NOMO-1 (cell line): ENCODE measurements around the gene PM20D1.

ENCODE experiments used
- DNase-seq, 2 experiments: peaks; one replicate each; lab custom pipeline; 2025; ENCODE audit not compliant: unreplicated experiment in 2 of 2; lab: John Stamatoyannopoulos, UW

Gene PM20D1

DNA sequence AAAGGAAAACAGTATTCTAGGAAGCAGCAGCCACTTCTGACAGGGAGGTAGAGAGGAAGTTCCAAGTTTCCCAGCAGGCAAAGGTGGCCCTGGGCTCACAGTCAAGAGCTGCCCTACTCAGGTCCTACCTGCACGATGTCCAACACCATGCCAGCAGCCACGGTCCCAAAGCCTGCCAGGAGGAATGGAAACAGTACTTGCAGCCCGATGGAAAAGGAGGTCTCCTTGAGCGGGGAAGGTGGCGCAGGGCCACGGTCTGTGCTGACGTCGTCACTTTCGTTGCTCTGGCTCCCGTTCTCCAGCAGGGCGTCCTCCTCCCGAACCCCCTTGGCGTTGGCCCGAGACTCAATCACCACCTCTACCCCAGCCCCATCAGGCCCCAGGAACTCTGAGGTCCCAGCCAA is 40.0 kb downstream of the PM20D1 start:
- no peak for DNase-seq

DNA sequence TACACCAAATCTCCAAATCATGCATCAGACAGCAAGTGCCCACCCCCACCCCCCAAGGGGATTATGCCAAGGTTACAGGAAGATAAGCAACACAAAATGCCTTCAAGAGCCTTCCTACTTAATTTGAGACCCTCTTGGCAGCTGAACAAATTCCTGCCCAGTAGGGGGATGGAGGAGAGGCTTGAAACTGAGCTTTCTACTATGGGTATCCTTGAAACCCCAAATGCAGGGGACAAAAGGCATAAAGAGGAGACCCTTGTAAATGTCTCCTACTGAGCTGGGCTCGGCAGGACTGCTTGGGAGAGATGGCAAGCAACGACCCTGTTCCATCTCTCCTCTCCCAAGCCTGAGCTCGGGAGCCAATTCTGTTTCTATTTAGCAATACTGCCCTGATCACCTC is 40.5 kb downstream of the PM20D1 start:
- no peak for DNase-seq

DNA sequence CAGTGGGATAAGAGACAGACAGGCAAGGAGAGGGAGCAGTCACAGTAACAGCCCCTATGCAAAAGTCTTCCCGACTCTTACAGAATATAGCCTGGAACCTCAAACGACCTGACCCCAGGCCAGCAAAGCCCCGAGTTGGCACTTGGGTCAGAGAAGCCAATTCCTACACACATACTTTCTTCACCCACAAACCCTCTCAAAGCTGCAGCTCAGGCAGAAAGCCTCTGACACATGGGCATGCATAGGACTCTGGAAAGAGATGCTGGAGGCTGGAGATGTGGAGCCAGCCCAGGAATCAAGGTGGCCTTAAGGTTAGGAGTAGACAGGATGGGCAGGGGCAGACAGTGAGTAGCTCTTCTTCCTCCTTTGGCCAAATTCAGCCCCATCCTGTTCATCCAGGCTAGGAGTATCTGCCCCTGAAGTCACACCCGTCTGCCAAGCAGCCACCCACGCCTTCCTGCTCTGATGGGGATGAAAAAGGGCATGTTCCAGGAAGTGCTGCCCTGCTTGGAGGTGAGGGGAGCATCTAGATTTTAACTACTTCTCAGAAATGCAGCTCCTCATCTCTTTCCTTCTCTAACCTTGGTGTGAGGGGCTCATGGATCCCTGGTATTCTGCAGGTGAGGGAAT is 44.7 kb downstream of the PM20D1 start:
- no peak for DNase-seq

DNA sequence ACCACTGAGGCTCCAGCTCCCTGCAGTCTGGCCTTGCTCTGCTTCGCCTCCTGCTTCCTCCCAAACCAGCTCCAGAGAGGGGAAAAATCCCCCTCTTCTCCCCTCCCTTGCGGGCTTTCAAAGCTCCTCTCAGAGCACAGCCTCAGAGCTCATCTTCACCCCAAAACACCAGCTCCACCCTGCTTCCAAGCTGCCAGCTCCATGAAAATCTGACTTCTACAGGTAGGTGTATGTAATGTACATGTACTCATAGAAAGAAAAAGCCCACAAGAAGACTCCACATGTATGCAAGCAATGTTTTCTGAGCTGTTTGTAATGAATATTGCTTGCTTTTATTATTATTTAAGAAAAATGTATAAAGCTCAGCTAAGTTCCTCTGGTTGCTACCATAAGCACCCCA is 45.3 kb downstream of the PM20D1 start:
- no peak for DNase-seq

DNA sequence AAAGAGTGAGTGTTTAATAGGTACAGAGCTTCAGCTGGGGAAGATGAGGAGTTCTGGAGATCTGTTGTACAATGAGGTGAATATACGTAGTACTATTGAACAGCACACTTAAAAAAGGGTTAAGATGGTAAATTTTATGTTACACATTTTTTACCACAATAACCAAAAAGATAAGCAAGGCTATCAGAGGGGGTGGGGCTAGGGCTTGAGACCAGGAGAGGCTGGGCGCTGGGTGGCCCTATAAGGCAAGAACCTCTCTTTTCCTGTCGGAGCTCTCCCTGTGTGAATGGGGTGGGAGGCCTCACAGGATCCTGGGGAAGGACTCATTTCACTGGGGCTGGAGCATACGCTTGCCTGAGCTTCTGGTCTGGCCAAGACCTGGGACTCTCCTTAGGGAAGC is 45.9 kb downstream of the PM20D1 start:
- DNase-seq, result no peak

DNA sequence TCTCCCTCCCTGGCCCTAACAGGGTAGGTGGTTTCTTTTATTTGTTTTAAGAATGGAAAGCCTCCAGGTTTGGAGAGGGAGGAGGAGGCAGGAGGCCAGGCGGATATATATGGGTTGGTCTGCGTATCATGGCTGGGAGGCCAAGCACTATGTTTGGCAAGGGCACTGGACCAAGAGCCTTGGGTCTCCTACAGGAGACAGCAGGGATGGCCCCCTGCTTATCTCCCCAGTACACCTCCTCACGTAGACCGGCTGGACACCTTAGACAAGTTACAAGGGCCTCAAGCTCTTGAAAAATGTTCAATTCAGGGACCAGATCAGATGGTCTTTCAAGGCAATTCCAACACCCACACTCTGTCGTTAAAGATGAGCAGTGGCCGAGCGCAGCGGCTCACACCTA is 47.9 kb downstream of the PM20D1 start:
- no peak for DNase-seq

DNA sequence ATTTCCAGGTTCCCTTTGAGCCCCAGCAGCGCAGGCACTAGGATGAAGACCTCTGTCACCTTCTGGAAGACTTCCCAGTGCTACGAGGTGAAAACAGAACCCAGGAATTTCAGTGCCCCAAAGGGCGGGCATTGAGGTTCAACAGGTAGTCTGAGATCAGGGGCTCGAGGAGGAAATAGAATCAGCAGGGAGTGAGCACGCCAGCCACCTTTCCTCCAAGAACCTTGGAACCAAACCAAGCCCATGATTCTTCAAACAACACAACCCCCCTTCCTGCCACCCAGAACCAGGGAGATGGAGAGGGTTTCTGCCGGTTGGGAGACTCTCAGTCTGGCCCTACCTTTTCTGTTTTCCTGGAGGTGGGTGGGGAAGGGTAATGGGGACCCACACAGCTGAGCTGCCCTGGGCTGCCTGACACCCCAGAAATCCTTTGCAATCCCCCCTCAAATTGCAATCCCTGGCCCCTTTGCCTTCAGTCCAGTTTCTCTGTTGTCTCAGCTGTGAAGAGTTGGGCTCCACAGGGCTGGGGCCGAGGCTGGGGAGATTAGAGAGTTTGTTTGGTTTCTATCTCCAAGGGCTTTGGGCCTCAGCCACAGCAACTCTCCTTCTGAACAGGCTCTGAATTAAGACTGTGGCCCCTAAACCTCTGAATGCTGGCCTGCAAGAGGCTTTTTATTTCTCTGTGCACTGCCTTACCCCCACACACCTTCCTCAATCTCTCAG is 48.8 kb downstream of the PM20D1 start:
- DNase-seq, result no peak

DNA sequence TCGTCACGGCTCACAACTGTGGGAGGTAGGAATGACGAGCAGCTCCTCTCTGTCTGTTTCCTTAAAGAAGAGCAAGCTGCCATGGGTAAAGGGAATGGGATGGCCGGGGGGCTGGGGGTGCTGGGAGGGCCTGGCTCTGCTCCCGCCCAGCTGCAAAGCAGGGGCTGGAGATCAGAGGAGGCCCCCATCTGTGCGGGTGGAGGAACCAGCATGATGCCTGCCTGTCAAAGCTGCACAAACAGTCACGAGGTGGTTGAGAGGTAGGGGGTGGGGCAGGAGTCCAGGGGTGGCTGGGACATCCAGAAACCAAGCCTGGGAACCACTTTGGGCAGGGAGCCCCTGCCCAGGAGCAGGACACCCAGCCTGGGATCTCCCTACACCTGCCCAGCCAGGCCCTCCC is 49.5 kb downstream of the PM20D1 start:
- no peak for DNase-seq

DNA sequence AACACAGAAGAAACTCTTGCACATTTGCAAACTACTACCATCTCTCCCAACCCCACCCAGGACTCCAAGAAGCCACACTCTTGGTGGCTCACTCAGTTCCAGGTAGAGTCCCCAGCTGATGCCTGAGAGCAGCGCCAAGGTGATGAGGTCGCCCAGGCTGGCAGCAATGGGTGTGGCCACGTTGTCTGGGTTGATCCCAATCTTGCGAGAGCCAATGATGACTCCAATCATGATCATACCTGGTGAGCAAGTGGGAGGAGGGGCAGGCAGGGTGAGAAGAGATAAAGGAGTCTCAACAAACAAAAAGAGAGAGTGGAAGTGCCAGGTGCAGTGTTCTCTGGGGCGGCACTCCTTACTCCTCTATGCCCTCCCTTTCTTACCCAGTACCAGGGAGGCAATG is 51.4 kb downstream of the PM20D1 start:
- DNase-seq, result no peak

DNA sequence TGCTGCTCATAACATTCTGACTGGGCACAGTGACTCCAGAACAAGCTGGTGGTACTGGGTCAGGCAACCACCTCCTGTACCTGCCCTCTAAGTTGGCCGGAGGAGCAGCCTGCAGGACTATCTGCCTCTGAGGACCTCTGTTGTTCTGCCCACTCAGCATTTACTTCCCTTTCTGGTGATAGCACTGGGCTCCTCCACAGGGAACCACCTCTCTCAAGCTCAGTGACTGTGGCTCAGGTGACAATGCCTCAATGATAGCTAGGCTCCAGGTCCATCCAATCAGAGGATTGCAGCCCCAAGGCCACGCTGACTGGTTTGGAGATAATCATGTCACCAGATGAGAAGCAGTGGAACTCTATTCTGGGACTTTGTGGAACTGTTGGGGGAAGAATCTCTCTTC is 52.8 kb downstream of the PM20D1 start:
- no peak for DNase-seq

DNA sequence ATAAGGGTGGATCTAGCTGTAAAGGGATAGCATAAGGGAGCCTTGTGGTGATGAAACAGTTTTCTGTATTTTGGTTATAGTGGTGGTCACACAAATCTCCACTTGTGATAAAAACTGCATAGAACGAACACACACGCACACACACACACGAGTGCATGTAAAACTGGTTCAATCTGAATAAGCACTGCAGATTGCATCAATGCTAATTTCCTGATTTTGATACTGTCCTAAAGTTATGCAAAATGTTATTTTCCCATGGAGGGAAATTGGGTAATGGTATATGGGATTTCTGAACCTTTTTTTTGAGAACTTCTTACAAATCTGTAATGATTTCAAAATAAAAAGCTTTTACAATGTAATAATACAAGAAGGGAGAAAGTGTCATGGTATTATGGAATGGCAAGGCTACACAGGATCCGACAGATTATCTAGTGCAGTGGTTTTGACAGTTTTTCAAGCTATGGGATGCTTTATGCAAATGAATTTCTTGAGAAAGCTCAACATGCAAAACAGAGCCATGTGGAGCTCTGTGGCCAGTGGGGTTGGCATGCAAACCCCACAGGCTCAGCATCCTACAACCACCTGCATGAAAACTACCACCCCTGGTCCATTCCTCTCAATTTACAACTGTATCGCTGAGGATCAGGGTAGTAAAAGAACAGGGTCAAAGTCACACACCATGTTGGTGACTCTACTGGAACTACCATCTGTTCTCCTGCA is 55.8 kb downstream of the PM20D1 start:
- DNase-seq, result no peak

DNA sequence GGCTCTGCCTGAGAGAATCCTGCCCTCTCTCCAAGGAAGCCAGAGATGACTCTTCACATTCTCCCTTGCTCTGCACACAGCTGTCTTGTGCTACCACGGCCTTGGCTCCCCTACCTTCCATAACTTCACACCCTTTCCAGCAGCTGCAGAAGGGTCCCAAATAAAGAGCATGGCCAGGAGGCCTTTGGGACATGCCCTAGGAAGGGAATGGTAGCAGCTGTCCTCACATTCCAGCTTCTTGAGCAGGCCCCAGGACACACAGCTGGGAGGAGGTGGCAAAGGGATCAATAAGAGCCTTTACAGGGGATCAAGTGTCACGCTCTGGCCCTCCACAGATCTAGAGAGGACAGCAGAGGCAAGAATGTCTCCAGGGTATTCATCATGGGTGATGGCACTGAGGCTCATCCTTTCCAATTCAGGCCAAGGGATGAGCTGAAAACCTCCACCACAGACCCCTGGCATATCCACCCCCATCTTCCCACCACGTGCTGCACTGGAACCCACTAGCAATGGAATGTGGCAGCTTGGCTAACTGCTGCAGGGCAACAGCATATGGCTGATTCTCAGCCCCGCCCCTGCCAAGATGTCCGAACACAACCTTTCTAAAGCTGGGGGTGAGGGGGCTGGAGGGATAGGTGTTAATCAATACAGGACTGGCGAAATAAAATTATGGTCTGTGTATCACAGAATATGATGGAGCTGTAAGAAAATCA is 56.8 kb downstream of the PM20D1 start:
- no peak for DNase-seq

DNA sequence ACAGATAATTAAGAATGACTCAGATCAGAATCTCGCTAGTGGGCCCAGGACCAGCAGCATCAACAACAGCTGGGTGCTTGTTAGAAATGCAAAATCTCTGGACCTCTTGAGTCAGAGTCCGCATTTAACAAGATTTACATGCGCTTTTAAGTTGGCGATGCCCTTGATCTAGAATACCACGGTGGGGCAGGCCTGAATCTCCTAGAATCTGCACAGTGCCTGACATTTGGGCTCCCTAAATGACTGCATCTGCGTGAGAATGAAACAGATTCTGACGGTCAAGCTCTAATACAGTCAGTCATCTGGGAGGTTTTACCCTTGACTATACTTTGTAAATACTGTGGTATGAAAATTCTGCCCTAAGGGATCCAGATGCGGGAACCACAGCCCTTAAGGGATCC is 57.5 kb downstream of the PM20D1 start:
- DNase-seq, result no peak

DNA sequence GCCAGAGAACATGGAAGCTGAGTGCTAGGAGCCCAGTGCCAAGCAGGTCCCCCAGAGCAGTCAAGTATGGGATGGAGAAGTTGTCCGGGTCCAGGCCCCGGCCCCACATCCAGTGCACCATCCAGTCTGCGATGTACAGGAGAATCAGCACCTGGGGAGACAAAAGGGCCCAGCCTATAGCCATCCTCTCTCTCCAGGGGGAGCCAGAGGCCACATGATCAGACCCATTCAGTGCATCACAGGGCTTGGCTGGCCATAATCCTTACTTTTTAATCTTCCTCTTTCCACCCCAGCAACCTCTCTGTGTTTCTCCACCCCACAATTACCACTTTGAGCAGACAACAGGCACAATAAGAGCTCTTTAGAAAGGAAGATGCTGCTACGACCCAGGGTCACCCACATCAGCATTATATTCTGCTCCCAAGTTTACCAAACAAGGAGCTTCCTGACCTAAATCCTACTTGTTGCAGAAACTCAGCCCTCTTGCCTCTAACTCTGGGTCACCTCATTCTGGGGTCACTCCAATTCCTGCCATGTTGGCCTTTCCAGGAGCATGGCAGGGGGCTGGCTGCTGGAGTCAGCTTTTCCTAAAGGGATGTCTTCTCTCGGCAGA is 58.3 kb downstream of the PM20D1 start:
- DNase-seq, result peak; percentile 51 to 71

DNA sequence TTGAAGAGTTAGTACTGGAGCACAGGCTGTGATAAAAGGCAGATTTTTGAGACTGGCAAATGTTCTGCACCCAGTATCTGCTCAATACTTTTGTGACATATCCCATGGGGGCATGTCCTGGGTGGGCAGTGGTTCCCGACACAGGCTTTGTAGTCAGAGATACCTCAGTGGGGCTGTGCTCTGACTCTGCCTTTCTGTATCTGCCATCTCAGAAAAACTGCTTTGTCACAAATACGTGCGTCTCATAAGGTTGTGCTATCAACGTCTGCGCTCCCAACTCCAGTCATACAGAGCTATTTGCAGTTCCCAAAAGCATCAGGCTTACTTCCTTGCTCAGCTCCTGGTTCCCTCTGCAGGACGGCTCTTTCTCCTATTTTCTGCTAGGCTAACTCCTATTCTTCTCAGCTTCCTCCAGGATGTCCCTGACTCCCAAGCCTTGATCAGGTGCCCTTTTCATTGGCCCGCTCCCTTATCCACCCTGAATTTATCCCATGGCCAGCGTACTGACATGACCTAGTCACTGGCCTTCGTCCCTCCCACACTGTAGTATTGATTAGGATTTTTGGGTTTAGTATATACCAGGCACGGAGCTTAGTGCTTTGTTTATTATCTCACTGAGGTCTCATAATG is 62.5 kb downstream of the PM20D1 start:
- no peak for DNase-seq

DNA sequence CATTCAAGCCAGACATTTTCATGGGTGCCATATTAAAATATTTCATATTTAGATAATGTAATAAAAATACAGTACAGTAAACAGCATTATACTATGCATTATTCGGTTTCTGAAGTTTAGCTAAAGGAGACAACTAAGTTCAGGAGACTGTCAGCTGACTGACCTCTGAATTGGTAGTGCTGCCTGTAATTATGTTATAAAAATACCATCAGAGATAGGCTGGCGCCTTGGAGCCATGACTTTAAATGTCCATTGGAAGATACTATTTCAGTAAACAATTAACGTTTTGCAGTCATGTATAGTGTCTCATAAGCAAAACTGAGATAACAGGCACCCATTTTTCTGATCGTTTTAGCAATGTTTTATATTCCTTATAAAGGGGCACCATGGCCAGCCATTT is 63.3 kb downstream of the PM20D1 start:
- no peak for DNase-seq

DNA sequence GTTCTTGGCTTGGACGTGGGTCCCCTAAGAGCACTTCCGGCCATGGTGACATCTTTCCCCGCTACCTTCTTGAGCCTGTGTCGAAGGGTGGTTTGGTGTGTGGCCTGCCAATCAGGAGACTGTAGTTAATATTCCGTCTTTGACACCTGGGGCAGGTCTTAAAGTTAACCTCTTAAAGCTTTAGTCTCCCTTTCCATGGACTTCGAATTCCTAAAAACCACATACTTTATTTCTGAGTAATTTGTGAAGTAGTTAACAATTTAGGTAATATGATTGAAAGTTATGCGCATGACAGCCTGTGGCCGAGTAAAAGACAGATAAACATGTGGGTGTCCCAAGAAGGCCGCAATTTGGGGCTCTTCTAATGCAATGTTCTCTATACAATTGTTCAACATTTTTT is 64.5 kb downstream of the PM20D1 start:
- no peak for DNase-seq

DNA sequence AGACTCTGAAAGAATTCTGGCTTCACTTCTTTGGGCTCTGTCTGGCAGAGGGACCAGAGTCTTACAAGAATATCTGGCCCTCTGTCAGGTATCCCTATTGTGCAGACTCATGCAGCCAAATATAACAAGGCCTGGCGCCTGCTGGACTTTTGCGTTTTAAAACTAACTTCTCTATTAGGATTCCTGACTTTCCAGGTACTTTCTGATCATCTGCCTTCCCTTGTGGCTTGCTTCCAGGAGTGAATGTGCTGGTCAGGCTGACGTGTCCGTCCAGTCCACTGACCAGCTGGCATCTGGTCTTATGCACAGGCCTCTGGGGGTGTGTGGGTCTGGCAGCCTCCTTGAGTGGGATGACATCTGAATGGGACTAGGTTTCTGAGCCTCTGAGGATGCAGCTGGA is 66.0 kb downstream of the PM20D1 start:
- no peak for DNase-seq

DNA sequence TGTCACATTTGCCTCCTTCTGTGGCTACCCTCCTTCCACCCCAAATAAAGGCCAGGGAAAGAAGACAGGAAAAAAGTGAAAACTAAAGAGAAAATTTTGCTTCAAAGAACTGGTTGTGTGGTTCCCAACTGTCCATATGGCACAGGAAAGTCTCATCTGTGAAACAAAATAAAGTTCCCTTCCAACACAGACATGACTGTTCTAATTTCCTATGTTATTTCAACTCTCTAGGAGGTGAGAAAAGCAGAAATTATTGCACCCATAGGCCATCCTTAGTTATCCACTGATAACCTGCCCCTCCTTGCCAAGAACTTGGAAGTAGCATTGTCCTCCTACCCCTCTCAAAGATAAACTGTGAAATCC is 66.5 kb downstream of the PM20D1 start:
- DNase-seq, result no peak

DNA sequence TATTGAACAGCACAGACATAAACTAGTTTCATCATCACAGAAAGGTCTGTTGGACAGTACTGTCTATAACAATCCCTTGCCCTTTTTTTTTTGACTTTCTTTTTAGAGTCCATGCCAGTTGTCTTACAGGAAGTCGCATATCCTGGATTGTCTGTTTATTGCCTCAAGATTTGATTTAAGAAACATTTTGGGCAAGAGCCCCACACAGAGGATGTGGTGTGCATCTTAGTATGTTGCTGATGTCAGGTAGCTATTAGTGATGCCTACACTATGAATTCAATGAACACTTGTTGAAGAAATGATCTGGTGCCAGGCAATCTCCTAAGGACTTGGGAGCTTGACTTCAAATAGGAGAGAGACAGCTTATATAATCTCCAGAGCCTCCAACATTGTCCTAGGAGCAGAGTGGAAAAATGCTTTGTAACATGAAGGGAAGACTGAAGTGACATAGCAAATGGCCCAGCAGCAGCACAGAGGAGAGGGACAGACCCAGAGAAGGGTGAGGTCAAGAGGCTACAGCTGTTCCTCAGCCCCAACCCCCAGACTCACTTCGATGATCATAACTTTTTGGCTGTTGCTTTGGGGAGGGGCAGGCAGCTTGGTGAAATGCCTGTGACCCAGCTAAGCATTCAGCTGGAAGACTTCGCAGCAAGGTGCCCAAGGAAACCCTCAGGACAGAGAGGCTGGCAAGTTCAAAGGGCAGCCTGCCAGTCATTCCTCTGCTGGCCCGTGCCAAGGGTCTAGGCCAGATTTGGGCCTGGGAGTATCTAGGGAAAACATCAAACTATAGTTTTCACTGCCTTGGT is 67.1 kb downstream of the PM20D1 start:
- DNase-seq, result peak in 1 of 2 experiments; percentile 34
